HFF-Myc (cell line): Measurements from ENCODE around the gene ABLIM1.

Source experiments
- DNase-seq: peaks from one replicate; pipeline ENCODE4 v3.0.0-alpha.2; 2011; ENCODE audit warnings: low read depth; ENCODE audit errors: extremely low read depth
- H3K4me3 ChIP-seq: replicated peaks from 2 replicates; pipeline ENCODE4 v1.5.1; 2011; ENCODE audit warnings: low read depth, mild to moderate bottlenecking, control low read depth, low read length
- CTCF ChIP-seq: IDR thresholded peaks from 2 replicates; pipeline ENCODE4 v1.5.1; 2012; ENCODE audit warnings: mild to moderate bottlenecking, low read depth, low read length, control low read depth; ENCODE audit errors: missing control alignments

ABLIM1 gene

GRCh38 chr10:114426476-114426875 lies 231.6 kb downstream of the ABLIM1 start:
- no peak for DNase-seq
- no peak for TF ChIP-seq CTCF
- H3K4me3 ChIP-seq, result no peak overlapping the region

- no peak for DNase-seq
- TF ChIP-seq CTCF, result no peak
- H3K4me3 ChIP-seq, result no peak overlapping the region
These were observed 237.1 kb downstream of the ABLIM1 start for GRCh38 chr10:114420811-114421485.

GRCh38 chr10:114418109-114418508 lies 240.0 kb downstream of the ABLIM1 start:
- no peak for DNase-seq
- TF ChIP-seq CTCF, result no peak
- no peak overlapping the region for H3K4me3 ChIP-seq

- H3K4me3 ChIP-seq, result no peak overlapping the region
- no peak for TF ChIP-seq CTCF
- no peak for DNase-seq
These were observed 244.9 kb downstream of the ABLIM1 start for GRCh38 chr10:114412907-114413797.

GRCh38 chr10:114408968-114409444 lies 249.1 kb downstream of the ABLIM1 start:
- TF ChIP-seq CTCF, result no peak
- DNase-seq, result no peak
- H3K4me3 ChIP-seq, result no peak overlapping the region

GRCh38 chr10:114408112-114408967 lies 249.7 kb downstream of the ABLIM1 start:
- H3K4me3 ChIP-seq, result no peak overlapping the region
- DNase-seq, result no peak
- no peak for TF ChIP-seq CTCF
